GF-D8 (cell line): Measurements from ENCODE around the gene TSC22D1.
"Not testable (repeated sequence)": the region's sequence is repeated elsewhere in the genome, so short reads cannot be mapped to it uniquely, and the experiment has no call there.

Experiments used
- DNase-seq: peaks from one replicate; lab custom pipeline; 2025; lab: John Stamatoyannopoulos, UW

TSC22D1 gene

DNA sequence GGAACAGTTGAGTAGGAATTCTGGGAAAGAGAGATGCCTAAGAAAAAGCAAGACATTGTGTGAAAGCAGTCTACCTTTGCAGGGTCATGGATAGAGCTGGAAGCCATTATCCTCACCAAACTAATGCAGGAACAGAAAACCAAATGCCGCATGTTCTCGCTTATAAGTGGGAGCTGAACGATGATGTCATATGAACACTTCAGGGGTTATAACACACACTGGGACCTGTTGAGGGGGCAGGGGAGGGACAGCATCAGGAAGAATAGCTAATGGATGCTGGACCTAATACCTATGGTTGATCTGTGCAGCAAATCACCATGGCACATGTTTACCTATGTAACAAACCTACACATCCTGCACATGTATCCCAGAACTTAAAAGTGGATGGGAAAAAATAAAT lies 69.9 kb downstream of the TSC22D1 start:
- no peak for DNase-seq

DNA sequence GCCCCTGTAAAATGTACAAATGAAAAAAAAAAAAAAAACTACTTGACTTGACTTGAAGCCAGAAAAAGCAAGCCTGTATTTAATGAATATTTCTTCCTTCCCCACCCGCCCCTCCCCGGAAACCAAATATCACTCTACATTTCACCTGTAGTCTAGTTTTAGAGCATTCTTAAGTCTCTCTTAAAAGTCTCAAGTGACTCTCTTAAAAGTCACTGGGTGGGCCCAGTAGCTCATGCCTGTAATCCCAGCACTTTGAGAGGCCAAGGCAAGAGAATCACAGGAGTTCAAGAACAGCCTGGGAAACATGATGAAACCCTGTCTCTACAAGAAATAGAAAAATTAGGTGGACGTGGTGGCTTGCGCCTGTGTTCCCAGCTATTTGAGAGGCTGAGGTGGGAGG lies 72.0 kb downstream of the TSC22D1 start:
- DNase-seq, result no peak

DNA sequence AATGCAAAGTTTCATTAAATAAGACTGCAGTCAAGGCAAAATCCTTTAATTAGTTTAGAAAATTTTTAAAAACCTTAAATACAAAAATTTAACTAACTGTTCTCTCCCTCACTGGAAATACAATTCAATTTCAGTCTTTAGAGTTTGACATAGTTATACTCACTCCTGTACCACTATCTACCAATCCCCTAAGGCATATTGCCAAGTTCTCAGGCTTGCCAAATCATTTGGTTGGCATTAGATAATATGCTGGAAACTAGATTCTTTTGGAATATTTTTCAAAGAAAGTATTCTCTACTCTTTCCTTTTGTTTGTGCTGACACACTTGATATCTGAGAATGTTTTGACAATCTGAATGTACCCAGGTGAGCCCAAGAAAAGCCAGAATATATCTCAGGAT lies 77.2 kb downstream of the TSC22D1 start:
- no peak for DNase-seq

DNA sequence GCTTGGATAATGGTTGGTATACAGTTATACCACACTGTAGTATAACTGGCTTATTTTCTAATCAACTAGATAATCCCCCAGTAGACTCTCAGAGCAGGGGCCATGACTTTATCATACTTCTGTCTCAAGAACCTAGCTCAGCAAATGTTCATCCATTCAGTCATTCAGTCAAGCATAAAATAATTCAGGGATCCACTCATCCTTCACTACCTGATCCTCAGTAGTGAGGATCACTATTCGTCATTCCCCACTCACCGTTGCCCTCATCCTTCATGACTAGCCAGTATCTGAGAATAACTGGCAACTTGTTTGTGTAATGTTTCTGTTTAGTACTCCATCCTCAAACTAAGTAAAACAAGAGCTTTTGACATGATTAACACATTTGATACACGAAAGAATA lies 77.6 kb downstream of the TSC22D1 start:
- no peak for DNase-seq

DNA sequence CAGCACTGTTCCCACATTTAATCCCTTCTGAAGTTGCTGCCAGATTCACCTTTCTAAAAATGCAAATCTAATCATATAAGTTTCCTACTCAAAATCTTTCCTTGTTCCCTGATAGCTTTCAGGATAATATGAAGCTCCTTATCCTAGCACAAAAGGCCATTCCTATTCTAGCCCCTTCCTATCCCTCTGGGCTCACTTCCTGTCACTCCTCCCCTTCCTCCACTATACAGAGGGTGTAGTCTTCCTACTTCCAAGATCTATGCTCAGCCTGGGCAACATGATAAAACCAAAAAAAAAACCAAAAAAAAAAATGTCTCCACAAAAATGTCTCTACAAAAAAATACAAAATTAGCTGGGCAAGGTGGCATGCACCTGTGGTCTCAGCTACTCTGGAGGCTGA lies 78.3 kb downstream of the TSC22D1 start:
- DNase-seq, result no peak

DNA sequence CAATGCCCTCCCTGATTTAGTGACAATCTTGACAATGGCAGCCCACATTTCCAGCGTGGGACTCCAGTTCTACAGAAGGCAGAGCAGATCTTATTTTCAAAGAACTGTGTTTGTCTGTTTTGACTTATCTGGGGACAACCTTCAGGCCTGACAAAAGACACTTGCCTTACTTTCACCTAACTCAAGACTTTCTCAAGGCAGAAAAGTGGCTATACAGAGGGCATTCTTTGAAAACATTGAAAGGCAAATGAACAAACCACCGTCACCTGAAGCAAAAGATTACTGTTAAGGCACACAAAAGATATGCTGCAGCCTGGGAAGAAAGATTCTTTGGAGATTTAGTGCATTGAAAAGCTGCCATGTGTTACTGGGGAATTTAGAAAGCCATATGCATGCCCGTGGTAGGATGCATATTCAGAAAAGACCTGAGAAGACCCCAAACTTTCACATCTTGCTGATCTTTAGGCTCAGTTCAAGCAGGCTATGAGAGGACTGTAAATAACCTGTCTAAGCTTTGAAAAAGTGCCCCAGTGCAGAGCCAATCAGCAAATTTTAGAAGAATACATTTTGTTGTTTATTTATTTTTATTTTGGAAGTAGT lies 82.8 kb downstream of the TSC22D1 start:
- no peak for DNase-seq

DNA sequence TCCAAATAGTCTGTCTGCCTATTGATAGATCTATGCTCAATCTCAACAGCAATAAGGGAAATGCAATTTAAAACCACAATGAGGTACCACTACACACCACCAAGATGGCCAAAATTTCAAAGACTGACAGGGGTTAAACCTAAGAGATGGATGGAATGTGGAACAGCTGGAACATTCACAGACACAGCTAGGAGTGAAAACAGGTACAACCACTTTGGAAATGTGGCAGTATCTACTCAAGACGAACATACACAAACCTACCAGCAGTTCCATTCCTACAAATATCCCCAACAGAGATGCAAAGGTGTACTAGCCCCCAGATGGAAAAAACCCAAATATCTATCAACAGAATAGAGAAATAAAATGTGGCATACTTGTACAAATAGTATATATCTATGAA lies 86.4 kb downstream of the TSC22D1 start:
- DNase-seq, result no peak

DNA sequence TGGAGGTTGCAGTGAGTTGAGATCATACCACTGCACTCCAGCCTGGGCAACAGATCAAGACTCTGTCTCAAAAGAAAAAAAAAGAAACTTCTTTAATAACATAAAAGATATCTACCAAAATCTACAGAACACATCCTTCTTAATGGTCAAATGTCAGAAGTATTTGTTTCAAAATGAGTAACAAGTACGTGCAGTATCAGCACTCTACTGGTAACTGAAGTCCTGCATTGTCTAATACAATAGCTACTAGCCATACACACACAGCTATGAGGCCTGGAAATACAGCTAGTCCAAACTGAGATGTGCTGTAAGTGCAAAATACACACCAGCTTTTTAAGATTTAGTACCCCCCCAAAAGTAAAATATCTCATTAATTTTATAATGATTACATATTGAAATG lies 88.1 kb downstream of the TSC22D1 start:
- DNase-seq, result no peak

DNA sequence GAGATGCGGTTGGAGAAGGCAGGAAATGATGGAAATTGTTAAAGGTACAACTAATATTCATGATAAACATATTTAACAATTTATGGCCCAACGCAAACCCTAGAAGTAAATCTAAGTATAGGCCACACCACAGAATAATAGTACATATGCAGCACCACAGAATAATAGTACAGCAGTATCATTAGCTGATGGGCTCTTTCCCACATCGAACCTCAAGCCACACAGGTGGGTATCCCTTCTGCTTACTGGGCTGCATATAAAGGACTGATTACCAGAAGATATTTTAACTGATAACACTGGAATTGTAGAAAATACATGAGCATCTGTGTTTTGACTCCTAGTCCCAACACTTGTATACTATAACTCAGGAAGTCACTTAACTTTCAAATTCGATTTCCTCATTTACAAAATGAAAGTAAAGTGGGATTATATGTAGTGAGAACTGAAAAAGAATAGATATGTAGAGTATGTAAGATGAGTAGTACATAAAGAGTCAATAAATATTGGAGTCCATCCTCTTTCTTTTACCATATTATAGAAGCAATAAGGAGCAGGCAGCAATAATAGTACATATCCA lies 91.5 kb downstream of the TSC22D1 start:
- no peak for DNase-seq

DNA sequence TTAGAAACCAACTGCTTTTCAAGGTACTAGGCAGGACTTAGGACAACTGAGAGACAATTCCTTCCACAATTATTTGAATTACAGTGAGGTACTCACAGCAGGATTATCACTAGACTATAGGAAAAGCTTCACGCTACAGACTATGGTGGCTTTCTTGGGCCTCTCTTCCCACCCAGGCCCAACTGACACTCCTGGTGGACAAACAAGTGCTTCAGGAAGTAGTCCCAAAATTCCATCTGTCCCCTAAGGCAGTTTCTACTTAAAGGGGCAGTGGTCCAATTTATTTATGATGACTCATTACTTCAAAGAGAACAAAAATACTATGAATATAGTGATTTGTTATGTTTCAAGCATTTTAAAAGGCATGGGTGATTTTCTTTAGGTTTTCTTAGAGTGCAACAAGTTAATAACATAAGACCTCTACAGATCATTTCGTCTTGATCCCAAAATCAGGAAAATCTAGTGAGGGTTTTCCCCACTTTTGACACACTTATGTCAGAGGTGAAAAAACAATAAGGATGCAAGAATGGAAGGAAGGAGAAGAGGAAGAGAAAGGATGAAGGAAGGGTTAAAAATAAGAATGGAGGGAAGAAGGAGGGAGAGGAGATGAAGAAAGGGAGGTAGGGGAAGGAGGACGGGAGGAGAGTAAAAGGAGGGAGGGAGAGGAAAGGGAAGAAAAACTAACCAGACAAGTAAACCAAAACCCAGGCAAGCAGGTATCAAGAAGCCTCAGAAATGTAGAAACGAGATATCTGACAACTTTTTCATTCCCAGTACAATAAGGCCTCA lies 101.8 kb downstream of the TSC22D1 start:
- no peak for DNase-seq

DNA sequence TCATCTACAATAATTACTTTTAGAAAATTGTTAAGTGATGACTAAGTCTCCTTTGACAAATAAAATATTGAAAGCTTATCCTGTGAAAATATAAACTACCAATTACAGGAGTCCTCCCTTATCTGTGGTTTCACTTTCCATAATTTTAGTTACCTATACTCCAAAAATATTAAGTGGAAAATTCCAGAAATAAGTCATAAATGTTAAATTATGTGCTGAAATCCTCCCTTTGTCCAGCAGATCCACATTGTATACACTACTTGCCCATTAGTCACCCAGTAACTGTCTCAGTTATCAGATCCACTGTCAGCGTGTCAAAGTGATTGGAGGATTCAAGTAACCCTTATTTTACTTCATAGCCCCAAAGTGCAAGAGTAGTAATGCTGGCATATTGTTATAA lies 104.4 kb downstream of the TSC22D1 start:
- DNase-seq, result no peak

DNA sequence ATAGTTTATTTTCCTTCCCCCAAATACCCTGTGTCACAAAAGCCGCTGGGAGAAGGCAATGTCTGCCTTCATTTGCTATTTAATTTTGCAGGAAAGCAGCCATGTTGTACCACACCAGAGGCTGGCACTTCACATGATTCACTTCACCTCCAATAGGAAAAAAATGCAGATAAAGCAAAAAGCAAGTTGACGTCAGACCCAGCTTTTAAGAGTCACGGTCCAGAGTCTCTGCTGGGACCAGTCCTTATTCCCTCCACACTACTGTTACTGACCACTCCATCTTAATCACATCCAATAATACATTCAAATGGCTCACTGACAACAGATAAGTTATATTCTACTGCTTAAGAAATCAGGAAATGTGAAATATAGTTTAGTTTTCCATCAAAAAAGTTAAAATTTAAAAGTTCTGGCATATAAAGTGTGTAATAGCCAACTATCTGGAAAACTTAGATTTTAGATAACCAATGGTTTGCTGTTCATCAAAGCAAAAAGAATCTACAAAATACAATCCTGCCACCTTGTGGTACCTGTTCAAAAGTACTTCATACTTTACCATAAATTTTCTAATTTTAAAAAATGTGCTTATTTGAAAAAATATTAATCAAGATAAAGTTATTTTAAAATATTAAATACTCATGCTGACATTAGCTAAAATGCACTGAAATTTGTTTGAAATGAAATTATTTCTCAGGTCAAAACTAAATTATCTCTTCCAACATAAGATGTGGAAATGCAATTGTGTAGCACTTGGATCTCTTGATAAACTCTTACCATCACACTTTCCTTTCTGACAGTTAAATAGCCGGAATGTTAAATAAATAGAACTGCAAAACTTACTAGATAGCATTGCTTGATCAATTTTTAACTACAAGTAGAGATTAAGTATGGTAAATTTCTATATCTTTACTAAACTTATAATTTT lies 105.2 kb downstream of the TSC22D1 start:
- DNase-seq, result no peak

DNA sequence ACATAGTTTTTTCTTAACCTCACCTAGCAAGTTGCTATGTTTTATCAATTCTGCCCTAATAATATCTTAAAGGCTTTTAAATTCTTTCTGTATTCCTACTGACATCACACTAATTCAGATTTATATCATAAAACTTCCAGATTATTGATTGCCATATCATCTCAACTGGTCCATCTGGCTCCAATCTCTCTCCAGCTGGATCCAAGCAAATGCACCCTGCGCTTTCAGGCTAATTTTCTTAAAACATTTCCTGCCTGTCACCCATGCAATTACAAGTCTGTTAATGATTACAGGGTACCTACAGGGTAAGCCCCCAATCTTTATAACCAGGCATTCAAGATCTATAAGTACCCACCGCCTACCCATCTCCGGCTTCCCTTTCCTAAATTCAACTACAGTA lies 107.3 kb downstream of the TSC22D1 start:
- no peak for DNase-seq

DNA sequence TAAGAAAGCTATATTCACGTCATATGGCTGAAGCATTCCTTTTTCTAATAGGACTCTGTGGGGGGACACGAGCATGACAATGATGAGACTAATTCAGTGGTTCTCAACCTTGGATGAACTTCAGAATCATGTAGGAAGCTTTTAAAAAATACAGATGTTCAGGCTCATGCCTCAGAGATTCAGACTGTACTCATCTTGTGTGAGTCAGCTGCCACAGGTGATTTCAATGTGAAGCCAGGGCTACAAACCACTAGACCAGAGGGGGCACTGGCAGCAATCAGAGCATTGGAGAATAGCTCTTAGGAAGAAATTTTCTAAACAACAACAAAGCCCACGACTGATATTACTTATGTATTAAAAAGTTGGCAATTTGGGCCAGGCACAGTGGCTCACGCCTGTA lies 110.8 kb downstream of the TSC22D1 start:
- DNase-seq, result no peak

DNA sequence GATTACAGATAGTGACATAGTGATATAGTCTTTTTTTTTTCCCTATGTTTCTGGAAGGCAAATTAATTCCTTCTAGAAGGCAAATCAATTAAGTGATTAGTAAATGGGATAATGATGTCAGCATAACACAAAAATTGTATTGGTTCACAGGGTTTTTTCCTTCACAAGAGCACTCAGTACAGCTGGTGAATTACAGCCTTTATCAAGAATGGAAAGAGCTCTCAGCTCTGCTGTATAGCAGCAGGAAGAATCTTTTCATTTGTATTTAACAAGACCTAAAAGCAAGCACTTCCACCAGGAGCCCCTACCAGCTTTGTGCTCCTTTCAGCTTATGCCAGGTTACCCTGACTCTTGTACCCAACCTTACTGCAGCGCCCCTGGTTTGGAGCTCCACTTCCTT lies 111.7 kb downstream of the TSC22D1 start:
- DNase-seq, result no peak

DNA sequence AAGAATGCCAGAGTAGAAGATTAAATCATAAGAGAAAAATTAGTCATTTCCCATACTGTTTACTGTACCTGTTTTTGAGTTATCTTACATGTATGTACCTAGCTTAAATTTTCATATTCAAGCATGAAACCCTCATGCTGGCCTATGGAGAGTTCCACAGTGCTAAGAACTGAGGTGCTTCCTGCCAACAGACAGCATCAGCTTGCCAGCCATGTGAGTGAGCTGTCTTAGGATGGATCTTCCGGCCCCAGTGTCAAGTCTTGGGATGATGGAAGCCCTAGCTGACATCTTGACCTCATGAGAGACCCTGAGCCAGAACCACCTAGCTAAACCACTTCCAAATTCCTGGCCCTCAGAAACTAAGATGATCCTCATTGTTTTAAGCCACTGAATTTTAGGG lies 112.4 kb downstream of the TSC22D1 start:
- no peak for DNase-seq

DNA sequence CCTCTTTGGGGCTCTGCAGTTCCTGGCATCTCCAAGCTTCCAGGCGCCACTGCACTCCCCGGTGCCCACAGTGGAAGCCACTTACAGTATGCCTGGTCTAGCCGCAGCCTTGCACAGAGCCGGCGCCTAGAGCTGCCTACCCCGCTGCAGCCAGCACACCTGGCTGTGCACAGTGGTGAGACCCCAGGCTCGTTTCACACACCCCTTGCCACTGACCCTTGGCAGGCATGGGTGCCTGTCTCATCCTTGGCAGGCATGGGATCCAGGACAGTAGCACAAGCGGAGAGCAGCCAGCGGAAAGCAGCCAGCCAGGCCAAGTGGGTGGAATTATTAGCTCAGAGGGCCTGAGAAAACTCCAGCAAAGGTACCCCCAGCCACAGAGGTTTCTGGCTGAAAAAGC lies 116.5 kb downstream of the TSC22D1 start:
- no peak for DNase-seq

DNA sequence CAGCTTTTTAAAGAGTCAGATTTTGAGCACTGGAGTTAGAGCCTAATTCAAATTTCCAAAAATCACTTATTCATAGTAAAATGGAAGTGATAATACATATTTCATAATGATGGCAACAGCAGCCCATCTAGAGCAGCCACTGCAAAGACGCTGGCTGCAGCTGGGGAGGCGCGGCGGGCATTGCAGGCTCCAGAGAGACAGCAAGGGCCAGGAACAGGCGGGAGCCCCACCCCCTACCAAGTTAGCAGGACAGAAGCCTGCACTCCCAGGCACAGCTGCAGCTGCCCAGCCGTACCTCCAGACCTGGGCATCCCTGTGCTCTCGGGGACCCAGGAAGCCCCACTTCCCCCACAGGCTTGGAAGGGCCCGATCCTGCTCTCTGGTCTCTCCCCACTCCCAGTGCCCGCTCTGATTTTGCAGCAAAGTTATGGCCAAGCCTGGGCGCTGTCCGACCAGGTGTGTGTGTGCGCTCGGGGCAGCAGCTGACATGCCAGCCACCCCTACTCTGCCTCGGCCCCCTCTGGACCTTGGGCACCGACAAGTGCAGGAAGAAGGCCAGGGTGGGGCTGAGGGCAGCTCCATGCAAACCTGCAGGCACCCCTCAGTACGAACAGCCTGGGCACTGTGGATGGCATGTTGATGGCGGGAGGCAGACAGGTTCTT lies 117.7 kb downstream of the TSC22D1 start:
- DNase-seq, result no peak

DNA sequence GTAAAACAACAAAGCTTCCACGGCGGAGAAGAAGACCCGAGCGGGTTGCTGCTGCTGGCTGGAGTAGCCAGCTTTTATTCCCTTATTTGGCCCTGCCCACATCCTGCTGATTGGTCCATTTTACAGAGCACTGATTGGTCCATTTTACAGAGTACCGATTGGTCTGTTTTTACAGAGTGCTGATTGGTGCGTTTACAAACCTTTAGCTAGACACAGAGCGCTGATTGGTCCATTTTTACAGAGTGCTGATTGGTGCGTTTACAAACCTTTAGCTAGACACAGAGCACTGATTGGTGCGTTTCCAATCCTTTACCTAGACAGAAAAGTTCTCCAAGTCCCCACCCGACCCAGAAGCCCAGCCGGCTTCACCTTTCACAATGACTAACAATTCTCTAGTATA lies 119.9 kb downstream of the TSC22D1 start:
- not testable (repeated sequence) for DNase-seq

DNA sequence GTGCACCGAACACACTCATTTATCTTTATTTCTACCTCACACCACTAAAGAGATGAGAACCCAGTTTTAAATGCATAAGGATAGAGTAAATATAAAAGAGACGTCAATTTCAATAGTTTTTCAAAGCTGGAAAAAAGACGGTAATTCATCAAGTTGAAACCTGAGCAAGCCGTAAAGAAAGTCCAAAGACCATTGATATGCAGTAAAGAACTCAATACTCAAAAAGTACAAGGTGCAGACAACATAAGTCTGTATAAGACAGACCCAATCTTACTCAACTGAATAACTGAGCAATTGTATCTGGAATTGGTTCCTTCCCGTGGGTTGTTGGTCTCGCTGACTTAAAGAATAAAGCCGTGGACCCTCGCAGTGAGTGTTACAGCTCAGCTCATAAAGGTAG lies 120.4 kb downstream of the TSC22D1 start:
- DNase-seq, result no peak

DNA sequence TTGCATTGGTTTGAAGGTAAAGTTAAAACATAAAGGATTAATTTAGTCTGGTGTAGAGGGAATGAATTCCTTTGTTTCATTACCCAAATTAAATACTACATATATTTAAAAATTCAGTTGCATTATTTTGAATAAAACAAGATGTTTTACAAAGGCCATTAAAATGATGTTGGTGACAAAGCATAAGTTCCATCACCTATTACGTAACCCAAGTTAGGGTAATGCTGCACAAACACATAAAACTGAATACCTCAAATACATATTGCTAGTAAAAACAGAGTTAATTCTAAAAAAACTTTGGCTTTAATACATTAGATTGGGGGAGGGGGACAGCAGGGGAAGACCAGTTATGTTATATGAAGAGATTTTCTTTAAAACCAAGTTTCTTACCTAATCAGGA lies 122.2 kb downstream of the TSC22D1 start:
- DNase-seq, result no peak

DNA sequence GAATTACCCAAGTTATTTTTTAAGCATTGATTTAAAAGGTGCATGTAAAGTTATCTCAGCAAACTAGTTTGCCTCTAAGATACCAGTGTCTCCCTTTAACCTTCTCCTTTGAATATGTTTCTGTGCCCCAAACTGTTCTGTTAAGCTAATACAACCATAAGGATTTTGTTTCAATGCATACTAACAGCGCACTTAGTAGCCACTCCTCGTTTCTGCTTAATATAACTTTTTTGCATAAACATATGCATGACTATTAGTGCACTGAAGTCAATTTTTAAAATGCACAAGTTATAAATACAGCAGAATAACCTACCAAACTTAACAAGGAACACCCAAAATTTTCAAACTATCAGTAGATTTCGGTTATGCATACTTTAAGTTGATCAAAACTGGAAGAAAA lies 123.1 kb downstream of the TSC22D1 start:
- DNase-seq, result no peak
